Activated CD8-positive, alpha-beta T cell treated with anti-CD3 and anti-CD28 coated beads for 36 hours (primary cell): Measurements from ENCODE around the gene SFXN2. TPM values are rescaled to one million over a fixed set of nuclear protein-coding genes. Genes with fewer than 3 reads are reported as not detected.

Experiments used
- ATAC-seq: fragments of 200-7000 bp; cut with Tn5 transposase; one replicate; pipeline ENCODE4 v1.10.0; 2021; ENCODE audit warnings: mild to moderate bottlenecking, moderate library complexity
- CTCF ChIA-PET: fragments of 350-600 bp; sonication (Branson Sonifier 250); formaldehyde crosslinking; loops from one replicate; lab custom pipeline; 2021; ENCODE audit warnings: antibody characterized with exemption; lab: Charles Lee
- POLR2A ChIA-PET: fragments of 350-600 bp; sonication (Branson Sonifier 250); formaldehyde crosslinking; loops from one replicate; lab custom pipeline; 2021; ENCODE audit warnings: antibody characterized with exemption; lab: Charles Lee
- DNase-seq: peaks from one replicate; pipeline ENCODE4 v3.0.0-alpha.2; 2020
- H3K27ac Mint-ChIP-seq: one replicate; pipeline ENCODE4 v1.8.0; 2021; ENCODE audit warnings: mild to moderate bottlenecking, mixed read lengths
- H3K27me3 Mint-ChIP-seq: one replicate; pipeline ENCODE4 v1.8.0; 2021; ENCODE audit warnings: mixed read lengths
- H3K36me3 Mint-ChIP-seq: one replicate; pipeline ENCODE4 v1.8.0; 2021; ENCODE audit warnings: low read depth, mixed read lengths
- H3K4me1 Mint-ChIP-seq: one replicate; pipeline ENCODE4 v1.8.0; 2021; ENCODE audit warnings: low read depth, mixed read lengths
- H3K4me3 Mint-ChIP-seq: one replicate; pipeline ENCODE4 v1.8.0; 2021; ENCODE audit warnings: mild to moderate bottlenecking, moderate library complexity, mixed read lengths
- H3K9me3 Mint-ChIP-seq: one replicate; pipeline ENCODE4 v1.8.0; 2021; ENCODE audit warnings: mixed read lengths
- intact Hi-C: fragments of 100-400 bp; cut with micrococcal nuclease; formaldehyde crosslinking; loops from one replicate; pipeline ENCODE4 v1.10.0; 2022
- total RNA-seq, 2 experiments: library from RNA; stranded (reverse); gene quantifications; one replicate each; pipeline ENCODE4 v1.2.3, GENCODE V29; 2021
- TF ChIP-seq, protein P1 (sequence below): fragments of 200-600 bp; IDR thresholded peaks from one replicate; pipeline ENCODE4 v1.8.0; 2022; ENCODE audit warnings: antibody characterized with exemption, mild to moderate bottlenecking

The SFXN2 gene
- total RNA-seq, 2 experiments from 2014 or later = 12.8 to 16.3 TPM

DNA sequence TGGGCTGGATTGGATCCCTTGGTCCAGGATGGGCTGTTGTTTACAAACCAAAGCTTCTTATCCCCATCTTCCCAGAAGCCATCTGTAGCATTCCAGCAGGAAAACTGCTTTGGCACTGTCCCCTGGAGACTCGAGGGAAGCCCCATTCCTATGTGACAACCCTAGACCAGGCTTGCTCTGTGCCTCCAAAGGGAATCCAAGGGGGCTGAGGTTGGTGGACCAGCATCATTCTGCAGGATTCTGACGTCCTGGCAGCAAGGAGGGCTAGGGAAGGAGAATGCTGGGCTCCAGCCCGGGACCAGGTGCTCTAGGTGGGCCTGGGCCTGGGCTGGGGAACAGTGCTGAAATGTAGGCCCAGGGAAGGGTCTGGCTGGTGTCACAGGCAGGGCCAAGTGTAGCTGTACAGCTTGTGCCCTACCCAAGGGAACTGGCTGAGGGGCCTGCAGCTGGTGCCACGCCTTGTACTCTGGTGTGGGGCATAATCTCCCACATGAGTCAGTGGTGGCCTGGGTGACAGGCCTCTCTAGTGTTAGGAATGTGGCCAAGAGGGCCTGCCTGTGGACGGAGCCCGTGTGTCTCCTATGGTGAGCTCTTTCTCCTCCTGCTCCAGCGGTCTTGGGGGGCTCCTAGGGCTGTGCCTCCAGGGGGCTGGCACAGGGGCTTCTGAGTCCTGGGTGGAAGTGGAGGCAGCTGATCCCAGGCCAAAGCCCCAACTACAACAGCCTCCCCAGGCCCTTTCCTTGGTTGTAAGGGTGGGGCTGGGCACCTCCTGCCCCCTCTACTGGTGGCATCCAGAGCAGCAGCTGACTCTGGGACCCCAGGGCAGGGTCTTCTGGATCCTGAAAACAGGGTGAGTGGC, 45.0 kb upstream of the SFXN2 start:
- POLR2A ChIA-PET = interaction anchor here (0.6 to 2.9 kb wide), 12 partner anchors 8 to 147 kb away, joined by 3 to 13 read pairs (median 3); no protein-coding TSS in a partner anchor
- no peaks in the 10 kb centered on the region for H3K27me3 Mint-ChIP-seq

DNA sequence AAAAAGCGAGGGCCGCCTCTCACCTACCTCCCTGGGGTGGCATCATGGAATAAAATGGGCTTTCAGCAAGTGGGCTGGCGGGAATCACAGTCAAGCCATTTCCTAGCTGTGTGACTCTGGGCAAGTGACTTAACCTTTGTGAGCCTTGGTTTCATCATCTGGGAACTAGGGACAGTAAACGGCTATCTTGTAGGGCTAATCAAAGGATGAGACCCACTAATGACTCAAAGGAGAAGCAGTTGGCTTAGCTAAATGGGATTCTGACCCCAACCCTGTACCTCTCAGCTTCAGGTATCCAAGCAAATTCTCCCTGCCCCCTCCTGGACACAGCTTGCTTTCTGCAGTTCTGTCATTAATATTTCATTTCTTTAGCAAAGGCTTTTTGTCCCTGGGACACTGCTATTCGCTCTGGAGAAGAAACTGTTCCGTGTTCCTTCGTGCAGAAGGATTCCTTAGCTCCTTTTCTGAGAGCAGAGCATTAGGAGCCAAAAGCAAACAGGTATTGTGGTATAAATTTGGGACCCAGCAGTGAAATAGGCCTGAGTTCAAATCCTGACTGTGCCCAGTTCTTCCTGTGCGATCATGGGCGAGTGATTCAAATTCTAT, 44.3 kb upstream of the SFXN2 start:
- ChIA-PET POLR2A (interaction anchor here (0.8 to 2.9 kb wide), 9 partner anchors 9 to 148 kb away, joined by 3 to 13 read pairs (median 3); no protein-coding TSS in a partner anchor), CTCF (interaction anchor here (0.7 to 5.3 kb wide), 23 partner anchors 8 to 165 kb away, joined by 3 to 73 read pairs (median 4); partner anchors contain the start of genes ARL3, SFXN2, TRIM8 and WBP1L)
- Mint-ChIP-seq H3K36me3 (no peaks in the 10 kb centered on the region), H3K27ac (no peak overlapping the region), H3K27me3 (no peaks in the 10 kb centered on the region), H3K9me3 (no peaks in the 10 kb centered on the region), H3K4me3 (no peak overlapping the region), H3K4me1 (peaks cover 48% of the 10 kb centered on the region)
- no peak for ATAC-seq
- no peak for DNase-seq
- TF ChIP-seq, protein P1, sequence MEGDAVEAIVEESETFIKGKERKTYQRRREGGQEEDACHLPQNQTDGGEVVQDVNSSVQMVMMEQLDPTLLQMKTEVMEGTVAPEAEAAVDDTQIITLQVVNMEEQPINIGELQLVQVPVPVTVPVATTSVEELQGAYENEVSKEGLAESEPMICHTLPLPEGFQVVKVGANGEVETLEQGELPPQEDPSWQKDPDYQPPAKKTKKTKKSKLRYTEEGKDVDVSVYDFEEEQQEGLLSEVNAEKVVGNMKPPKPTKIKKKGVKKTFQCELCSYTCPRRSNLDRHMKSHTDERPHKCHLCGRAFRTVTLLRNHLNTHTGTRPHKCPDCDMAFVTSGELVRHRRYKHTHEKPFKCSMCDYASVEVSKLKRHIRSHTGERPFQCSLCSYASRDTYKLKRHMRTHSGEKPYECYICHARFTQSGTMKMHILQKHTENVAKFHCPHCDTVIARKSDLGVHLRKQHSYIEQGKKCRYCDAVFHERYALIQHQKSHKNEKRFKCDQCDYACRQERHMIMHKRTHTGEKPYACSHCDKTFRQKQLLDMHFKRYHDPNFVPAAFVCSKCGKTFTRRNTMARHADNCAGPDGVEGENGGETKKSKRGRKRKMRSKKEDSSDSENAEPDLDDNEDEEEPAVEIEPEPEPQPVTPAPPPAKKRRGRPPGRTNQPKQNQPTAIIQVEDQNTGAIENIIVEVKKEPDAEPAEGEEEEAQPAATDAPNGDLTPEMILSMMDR = no peak
- intact Hi-C loops = no loop called here

More for the DNA sequence above, 45.0 kb upstream of the SFXN2 start:
- CTCF ChIA-PET = interaction anchor here (0.7 to 5.3 kb wide), 24 partner anchors 9 to 248 kb away, joined by 3 to 73 read pairs (median 4); partner anchors contain the start of genes ARL3, SFXN2, TRIM8 and WBP1L
- TF ChIP-seq, protein P1 = peak; percentile 74
- H3K9me3 Mint-ChIP-seq = no peaks in the 10 kb centered on the region
- H3K4me1 Mint-ChIP-seq = peaks cover 40% of the 10 kb centered on the region
- no peak overlapping the region for H3K27ac Mint-ChIP-seq
- ATAC-seq = peak; percentile 50
- intact Hi-C loops = no loop called here
- H3K4me3 Mint-ChIP-seq = no peak overlapping the region
- H3K36me3 Mint-ChIP-seq = no peaks in the 10 kb centered on the region
- DNase-seq = no peak

DNA sequence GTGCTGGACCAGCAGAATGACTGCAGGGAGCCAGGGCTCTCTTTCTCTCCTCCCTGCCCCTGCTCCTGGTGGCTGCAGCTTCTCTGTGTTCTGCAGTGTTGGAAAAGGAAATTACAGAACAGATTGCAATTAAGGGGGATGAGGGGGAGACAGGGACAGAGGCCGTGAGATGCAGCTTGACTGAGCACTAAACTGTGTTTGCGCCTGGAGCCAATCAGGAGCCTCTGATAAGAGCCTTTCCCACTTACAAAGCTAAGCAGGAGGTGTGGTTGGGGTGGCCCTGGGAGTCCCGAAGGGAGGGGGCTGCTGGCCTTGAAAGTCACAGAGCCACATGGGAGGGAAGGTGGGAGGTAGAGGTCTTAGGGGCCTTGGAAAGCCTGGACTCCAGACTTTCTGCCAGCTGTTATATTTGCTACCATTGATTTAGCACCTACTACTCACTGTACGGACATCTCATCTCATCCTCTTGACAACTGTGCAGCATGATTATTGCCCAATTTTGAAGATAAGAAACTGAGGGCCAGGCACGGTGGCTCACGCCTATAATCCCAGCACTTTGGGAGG, 43.5 kb upstream of the SFXN2 start:
- no peak for DNase-seq
- TF ChIP-seq, protein P1 = no peak
- ChIA-PET POLR2A (interaction anchor here (0.9 to 2.9 kb wide), 5 partner anchors 10 to 26 kb away, joined by 3 to 13 read pairs (median 4); no protein-coding TSS in a partner anchor), CTCF (interaction anchor here (1.0 to 5.3 kb wide), 10 partner anchors 9 to 72 kb away, joined by 3 to 73 read pairs (median 4); partner anchors contain the start of genes ARL3, SFXN2 and WBP1L)
- Mint-ChIP-seq H3K4me1 (peaks cover 56% of the 10 kb centered on the region), H3K27me3 (no peaks in the 10 kb centered on the region), H3K9me3 (no peaks in the 10 kb centered on the region), H3K4me3 (no peak overlapping the region), H3K27ac (no peak overlapping the region), H3K36me3 (no peaks in the 10 kb centered on the region)
- intact Hi-C loops = no loop called here
- ATAC-seq = no peak

DNA sequence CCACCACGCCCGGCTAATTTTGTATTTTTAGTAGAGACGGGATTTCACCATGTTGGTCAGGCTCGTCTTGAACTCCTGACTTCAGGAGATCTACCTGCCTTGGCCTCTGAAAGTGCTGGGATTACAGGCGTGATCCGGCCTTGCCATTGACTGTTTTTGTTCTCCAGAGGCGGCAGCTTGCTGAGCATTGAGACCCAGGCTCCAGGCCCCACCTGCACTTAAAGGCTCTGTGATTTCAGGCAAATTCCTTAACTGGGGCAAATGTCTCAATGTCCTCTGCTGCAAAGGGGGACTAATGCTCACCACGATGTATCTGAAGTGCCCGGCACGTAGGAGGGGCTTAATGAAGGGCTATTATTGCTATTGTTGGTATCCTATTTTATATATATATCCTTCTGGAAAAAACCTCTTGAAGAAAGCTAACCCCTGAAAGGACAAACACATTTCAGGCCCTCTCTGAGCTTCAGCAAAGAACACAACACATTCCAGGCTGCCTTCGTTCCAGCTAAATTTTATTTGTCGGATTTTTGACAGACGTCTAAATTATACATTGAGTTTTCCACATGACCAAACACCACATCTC, 41.1 kb upstream of the SFXN2 start:
- no peaks in the 10 kb centered on the region for H3K9me3 Mint-ChIP-seq
- peak overlapping the region; percentile 62 for H3K4me3 Mint-ChIP-seq
- DNase-seq = no peak
- peaks cover 52% of the 10 kb centered on the region for H3K4me1 Mint-ChIP-seq
- TF ChIP-seq, protein P1 = no peak
- ChIA-PET POLR2A (interaction anchor here (0.8 to 4.1 kb wide), 5 partner anchors 15 to 240 kb away, joined by 3 to 25 read pairs (median 8); partner anchors contain the start of genes ARL3 and SFXN2), CTCF (interaction anchor here (1.0 to 4.6 kb wide), 7 partner anchors 7 to 90 kb away, joined by 3 to 22 read pairs (median 5); partner anchors contain the start of genes ARL3, SFXN2 and TRIM8)
- peak overlapping the region; percentile 75 for H3K27ac Mint-ChIP-seq
- no peaks in the 10 kb centered on the region for H3K27me3 Mint-ChIP-seq
- no peak for ATAC-seq
- intact Hi-C loops = no loop called here
- no peaks in the 10 kb centered on the region for H3K36me3 Mint-ChIP-seq
